ENCODE data around the gene SNX27. TPM values are rescaled to one million over a fixed set of nuclear protein-coding genes. Genes with fewer than 3 reads are reported as not detected.

The SNX27 gene
- total and polyA plus RNA-seq, 7 donors = 10.7 to 47.2 (median 41.0) TPM

DNA sequence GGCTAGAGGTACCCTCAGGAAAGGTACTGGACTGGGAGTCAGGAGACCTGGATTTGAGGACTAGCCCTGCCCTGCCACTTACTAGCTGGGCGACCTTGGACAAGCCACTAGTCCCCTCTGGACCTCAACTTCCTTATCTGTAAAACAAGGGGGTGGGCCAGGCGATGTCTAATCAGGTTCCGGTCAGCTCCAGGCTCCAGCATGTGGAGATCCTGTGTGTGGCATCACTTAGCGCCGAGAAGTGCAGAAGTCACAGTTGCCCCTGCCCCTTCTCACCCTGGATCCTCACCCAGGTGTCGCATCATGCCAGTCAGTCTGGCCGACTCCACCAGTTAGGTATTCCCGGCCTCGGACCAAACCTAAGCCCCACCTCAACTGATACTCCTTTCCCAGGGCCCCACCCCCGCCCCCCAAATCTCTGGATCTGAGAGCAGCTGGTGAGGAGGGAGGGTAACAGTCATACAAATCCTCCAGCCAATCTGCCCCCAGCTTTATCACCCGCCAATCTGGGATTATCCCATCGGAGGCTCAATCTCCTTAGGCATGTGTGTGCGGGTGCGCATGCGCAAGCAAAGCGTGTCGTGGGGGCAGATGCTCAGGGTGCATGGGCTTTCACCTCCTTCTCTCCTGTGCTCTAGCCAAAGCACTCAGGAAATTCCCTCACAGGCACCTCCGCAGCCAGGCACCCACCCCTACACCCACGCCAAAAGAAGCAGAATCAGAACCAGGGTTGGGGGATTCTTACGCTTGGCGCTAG lies 99.4 kb downstream of the SNX27 start:
- Histone ChIP-seq H3K27me3 (ENCODE audit: insufficient read depth in 3 of 3, low read length in 2 of 3) (peaks cover 0 to 14% (median 7%) of the 10 kb centered on the region in 3 donors), H3K4me3 (no peak overlapping the region), H3K4me1 (no peaks in the 10 kb centered on the region), H3K36me3 (ENCODE audit: insufficient read depth in 1 of 2, low read depth in 1 of 2) (no peaks in the 10 kb centered on the region), H3K9me3 (no peaks in the 10 kb centered on the region), H3K27ac (no peak overlapping the region)
- intact Hi-C loops (cut with DNase I) = no loop called here
- no peak for DNase-seq
- ATAC-seq = no peak
- 73 to 79% (median 75%) methylated on average over 21 of the region's 21 CpGs for WGBS, 3 donors
- TF ChIP-seq, protein P1, sequence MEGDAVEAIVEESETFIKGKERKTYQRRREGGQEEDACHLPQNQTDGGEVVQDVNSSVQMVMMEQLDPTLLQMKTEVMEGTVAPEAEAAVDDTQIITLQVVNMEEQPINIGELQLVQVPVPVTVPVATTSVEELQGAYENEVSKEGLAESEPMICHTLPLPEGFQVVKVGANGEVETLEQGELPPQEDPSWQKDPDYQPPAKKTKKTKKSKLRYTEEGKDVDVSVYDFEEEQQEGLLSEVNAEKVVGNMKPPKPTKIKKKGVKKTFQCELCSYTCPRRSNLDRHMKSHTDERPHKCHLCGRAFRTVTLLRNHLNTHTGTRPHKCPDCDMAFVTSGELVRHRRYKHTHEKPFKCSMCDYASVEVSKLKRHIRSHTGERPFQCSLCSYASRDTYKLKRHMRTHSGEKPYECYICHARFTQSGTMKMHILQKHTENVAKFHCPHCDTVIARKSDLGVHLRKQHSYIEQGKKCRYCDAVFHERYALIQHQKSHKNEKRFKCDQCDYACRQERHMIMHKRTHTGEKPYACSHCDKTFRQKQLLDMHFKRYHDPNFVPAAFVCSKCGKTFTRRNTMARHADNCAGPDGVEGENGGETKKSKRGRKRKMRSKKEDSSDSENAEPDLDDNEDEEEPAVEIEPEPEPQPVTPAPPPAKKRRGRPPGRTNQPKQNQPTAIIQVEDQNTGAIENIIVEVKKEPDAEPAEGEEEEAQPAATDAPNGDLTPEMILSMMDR (IDR thresholded peaks at IDR 0.05) = no peak

DNA sequence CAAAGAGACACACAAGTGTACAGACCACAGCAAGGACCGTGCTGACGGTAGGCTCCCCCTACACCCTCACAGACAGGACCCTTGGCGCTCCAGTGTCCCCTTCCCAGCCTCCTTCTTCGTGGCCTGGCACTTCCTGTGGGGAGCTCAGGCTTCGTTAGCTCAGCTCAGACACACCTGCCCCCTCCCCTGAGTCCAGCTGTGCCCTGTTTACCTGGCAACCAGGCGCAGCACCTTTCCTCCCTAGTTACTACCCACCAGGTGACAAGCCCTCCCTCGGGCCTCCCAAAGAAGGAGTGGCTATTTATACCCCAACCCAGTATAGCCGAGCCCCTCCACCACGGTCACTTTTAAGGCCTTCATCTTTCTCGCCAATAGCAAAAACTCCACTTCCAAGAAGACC lies 100.1 kb downstream of the SNX27 start:
- Histone ChIP-seq H3K27ac (no peak overlapping the region), H3K4me3 (no peak overlapping the region), H3K36me3 (ENCODE audit: insufficient read depth in 1 of 2, low read depth in 1 of 2) (no peaks in the 10 kb centered on the region), H3K27me3 (ENCODE audit: insufficient read depth in 3 of 3, low read length in 2 of 3) (peaks cover 0 to 20% (median 7%) of the 10 kb centered on the region in 3 donors), H3K9me3 (no peaks in the 10 kb centered on the region), H3K4me1 (no peaks in the 10 kb centered on the region)
- TF ChIP-seq, protein P1 (IDR thresholded peaks at IDR 0.05) = no peak
- WGBS, 3 donors = 59 to 63% (median 61%) methylated on average over 10 of the region's 10 CpGs
- no peak for DNase-seq
- no peak for ATAC-seq
- intact Hi-C loops (cut with DNase I) = no loop called here

DNA sequence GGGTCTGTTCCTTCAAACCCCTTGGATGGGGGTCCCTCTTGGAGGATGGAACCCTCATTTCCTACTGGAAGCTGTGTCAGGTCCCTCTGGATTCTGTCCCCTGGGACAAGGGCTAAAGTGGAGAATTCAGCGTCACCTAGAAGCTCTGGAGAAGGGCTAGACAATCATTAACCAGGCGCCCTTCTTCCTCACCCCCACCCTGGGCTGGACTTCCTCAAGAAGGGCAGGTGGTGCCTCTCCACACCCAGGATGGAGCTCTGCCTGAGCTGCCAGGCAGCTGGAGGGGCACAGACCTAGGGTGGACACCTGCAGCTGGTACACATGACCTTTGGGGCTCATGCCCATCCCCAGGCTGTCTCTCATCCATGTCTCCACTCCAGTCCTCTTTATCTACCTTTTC lies 101.2 kb downstream of the SNX27 start:
- Histone ChIP-seq H3K9me3 (no peaks in the 10 kb centered on the region), H3K27ac (no peak overlapping the region), H3K36me3 (ENCODE audit: insufficient read depth in 1 of 2, low read depth in 1 of 2) (no peaks in the 10 kb centered on the region), H3K4me1 (no peaks in the 10 kb centered on the region), H3K27me3 (ENCODE audit: insufficient read depth in 3 of 3, low read length in 2 of 3) (peaks cover 0 to 29% (median 7%) of the 10 kb centered on the region in 3 donors), H3K4me3 (no peak overlapping the region)
- 69 to 91% (median 81%) methylated on average over 2 of the region's 2 CpGs for WGBS, 3 donors
- intact Hi-C loops (cut with DNase I) = no loop called here
- no peak for DNase-seq
- no peak for ATAC-seq
- TF ChIP-seq, protein P1 (IDR thresholded peaks at IDR 0.05) = no peak

DNA sequence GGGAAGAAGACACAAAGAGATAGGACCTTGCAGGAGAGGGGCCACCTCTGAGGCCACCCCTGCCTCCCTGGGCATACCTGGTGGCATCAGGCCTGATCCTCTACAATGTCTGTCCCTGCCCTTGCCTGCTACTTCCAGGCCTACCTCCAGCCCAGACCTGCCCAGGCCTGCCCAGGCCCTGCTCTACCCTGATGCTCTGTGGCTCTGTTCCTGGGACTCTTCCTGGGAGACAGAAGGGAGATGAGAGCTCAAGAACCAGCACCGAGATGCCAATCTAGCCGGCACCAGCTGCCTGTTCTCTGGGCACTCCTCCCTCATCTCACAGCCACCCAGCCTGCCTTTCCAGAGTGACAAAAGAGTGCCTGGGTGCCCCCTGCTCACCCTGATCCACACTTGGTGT lies 102.0 kb downstream of the SNX27 start:
- peaks cover 0 to 29% (median 7%) of the 10 kb centered on the region in 3 donors for H3K27me3 ChIP-seq (ENCODE audit: insufficient read depth in 3 of 3, low read length in 2 of 3)
- ATAC-seq (no peak), DNase-seq (no peak)
- no peaks in the 10 kb centered on the region for H3K9me3 ChIP-seq
- H3K36me3 ChIP-seq (ENCODE audit: insufficient read depth in 1 of 2, low read depth in 1 of 2) = no peaks in the 10 kb centered on the region
- intact Hi-C loops (cut with DNase I) = no loop called here
- H3K4me1 ChIP-seq = no peaks in the 10 kb centered on the region
- 64 to 77% (median 69%) methylated on average over 2 of the region's 2 CpGs for WGBS, 3 donors
- TF ChIP-seq, protein P1 (IDR thresholded peaks at IDR 0.05) = no peak
- no peak overlapping the region for H3K27ac ChIP-seq
- H3K4me3 ChIP-seq = no peak overlapping the region

Measured in psoas muscle (tissue), 8 donors.